GM18870 (cell line): ENCODE measurements around the gene TMEM86A.
A peak's percentile ranks its signal among the peaks of the same experiment; 100 is the strongest.

Experiments
- ATAC-seq: cut with Tn5 transposase; IDR thresholded peaks from one replicate; pipeline ENCODE4 v1.9.1; 2021; ENCODE audit warnings: moderate library complexity; ENCODE audit not compliant: unreplicated experiment

Gene TMEM86A

GRCh38 chr11:18722293-18722637 is 23.7 kb downstream of the TMEM86A start:
- ATAC-seq = peak; percentile 17

GRCh38 chr11:18723991-18724390 is 25.4 kb downstream of the TMEM86A start:
- no peak for ATAC-seq

- no peak for ATAC-seq
Measured at GRCh38 chr11:18726040-18726439, 27.5 kb downstream of the TMEM86A start, which contains the start of gene IGSF22. IGSF22 (minus strand) TSS chr11:18726188; CDS start chr11:18724236, 1,952 bp downstream.

GRCh38 chr11:18727479-18728236 is 29.1 kb downstream of the TMEM86A start:
- no peak for ATAC-seq

- ATAC-seq = no peak
Measured at GRCh38 chr11:18728658-18729057, 30.1 kb downstream of the TMEM86A start.

GRCh38 chr11:18729426-18729825 is 30.8 kb downstream of the TMEM86A start:
- ATAC-seq = no peak

GRCh38 chr11:18730020-18730419 is 31.4 kb downstream of the TMEM86A start:
- ATAC-seq = no peak

- ATAC-seq = no peak
Measured at GRCh38 chr11:18731441-18731840, 32.9 kb downstream of the TMEM86A start.

- ATAC-seq = no peak
Measured at GRCh38 chr11:18731949-18732821, 33.6 kb downstream of the TMEM86A start.

- ATAC-seq = no peak
Measured at GRCh38 chr11:18733202-18733601, 34.6 kb downstream of the TMEM86A start.

GRCh38 chr11:18736590-18737148 is 38.1 kb downstream of the TMEM86A start:
- no peak for ATAC-seq

GRCh38 chr11:18737642-18738041 is 39.1 kb downstream of the TMEM86A start:
- ATAC-seq = no peak

- ATAC-seq = no peak
Measured at GRCh38 chr11:18739685-18740084, 41.1 kb downstream of the TMEM86A start.

GRCh38 chr11:18741783-18742182 is 43.2 kb downstream of the TMEM86A start:
- ATAC-seq = no peak

GRCh38 chr11:18743365-18743764 is 44.8 kb downstream of the TMEM86A start:
- no peak for ATAC-seq

- ATAC-seq = no peak
Measured at GRCh38 chr11:18743900-18744514, 45.4 kb downstream of the TMEM86A start.

GRCh38 chr11:18745251-18745650 is 46.7 kb downstream of the TMEM86A start:
- no peak for ATAC-seq

- ATAC-seq = no peak
Measured at GRCh38 chr11:18748766-18749365, 50.3 kb downstream of the TMEM86A start.

GRCh38 chr11:18749681-18750319 is 51.2 kb downstream of the TMEM86A start:
- no peak for ATAC-seq

- no peak for ATAC-seq
Measured at GRCh38 chr11:18750944-18751343, 52.4 kb downstream of the TMEM86A start.
